NCI-H510A treated with DMSO at 0.1 percent for 48 hours (cell line): ENCODE measurements around the gene CHRDL2.
A peak's percentile ranks its signal among the peaks of the same experiment; 100 is the strongest.

ENCODE experiments used
- DNase-seq: peaks from one replicate; lab custom pipeline; 2025; lab: John Stamatoyannopoulos, UW

The CHRDL2 gene

GRCh38 chr11:74684661-74685060 is 46.6 kb downstream of the CHRDL2 start:
- no peak for DNase-seq

DNA sequence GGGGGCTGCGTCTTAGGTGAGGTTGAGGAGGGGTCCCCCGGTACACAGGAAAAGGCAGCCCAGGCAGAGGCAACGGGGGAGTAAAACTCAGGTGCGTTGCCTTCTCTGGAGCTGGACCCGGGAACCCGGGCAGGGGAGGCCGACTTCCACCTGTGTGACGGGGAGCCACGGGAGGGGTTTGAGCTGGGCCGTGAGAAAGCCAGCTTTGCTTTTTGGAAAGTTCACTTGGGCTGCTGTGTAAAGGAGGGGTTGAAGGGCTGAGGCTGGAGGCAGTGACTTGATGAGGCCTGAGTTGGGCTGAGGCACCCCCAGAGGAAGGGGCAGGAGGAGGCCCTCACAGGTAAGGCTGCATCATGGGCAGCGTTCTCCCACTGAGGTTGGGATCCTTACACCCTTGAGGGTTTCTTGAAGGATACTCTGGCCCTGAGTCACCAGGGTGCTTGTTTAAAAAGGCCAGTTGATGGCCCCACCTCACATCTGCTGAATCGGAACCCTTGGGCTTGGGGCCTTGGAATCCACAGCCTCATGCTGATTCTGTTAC is 47.2 kb downstream of the CHRDL2 start:
- DNase-seq, result no peak

GRCh38 chr11:74683279-74683871 is 47.9 kb downstream of the CHRDL2 start:
- DNase-seq, result no peak

DNA sequence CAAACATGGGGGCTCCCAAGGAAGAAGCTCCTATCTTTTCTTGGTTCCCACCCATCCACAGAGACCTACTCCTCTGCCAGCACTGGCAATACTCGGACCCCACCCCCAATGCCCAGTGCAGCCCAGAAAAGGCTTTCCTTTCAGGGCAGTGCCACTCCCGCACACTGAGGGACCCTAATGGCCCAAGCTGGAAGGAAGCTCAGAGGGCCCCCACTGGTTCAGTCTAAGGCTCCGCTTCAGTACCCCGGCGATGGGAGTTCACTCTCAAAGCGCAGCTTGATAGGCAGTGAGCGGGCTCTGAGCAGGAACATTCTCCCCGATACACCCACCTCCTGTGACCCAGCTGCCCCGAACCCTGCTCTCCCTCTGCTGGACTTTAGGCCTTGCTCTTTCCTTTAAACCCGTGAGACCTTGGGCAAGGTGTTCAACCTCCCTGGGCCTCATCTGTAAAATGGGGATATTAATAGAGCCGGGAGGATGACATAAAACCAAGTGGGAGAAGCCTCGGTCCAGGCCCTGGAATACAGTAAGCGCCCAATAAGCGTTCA is 48.4 kb downstream of the CHRDL2 start:
- no peak for DNase-seq

- DNase-seq, result peak; percentile 47
Measured at GRCh38 chr11:74681686-74682651, 49.3 kb downstream of the CHRDL2 start.

DNA sequence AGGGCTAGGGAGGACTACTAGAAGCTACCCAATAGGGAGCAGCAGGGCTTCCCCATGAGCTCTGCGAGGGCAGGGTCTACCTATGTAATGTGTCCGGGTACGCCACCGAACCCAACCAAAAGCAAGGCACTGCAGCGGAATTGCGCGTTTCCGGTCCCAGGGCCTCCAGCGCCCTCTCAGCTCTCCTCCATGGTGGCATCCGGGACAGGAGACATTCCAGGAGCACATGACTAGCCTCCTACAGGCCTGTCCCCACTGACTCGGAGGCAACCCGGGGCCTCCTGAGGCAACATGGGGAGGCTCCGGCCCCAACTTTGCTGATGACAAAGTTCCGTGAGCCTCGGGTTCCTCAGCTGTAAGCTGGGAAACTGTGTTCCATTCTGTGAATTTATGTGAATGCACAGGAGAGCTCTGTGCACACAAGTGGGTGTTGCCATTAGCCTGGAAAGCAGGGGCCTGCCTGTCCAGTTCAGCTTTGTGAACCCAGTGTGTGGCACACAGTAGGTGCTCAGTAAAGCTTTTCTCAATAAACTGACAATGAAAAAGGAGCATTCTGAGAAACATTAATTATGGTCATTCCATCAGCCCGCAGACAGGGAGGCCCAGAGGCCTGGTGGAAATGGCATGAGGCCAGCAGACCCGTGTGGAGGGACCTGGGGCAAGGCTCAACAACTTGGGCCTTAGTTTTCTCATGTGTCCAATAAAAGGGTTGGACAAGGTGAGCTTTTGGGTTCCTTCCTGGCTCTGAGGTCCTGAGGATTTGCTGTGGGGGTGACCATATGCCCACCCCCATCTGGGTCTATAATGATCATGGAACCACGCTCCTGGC is 50.3 kb downstream of the CHRDL2 start:
- DNase-seq, result no peak

- no peak for DNase-seq
Measured at GRCh38 chr11:74680035-74680671, 51.1 kb downstream of the CHRDL2 start.

GRCh38 chr11:74679513-74679865 is 51.7 kb downstream of the CHRDL2 start:
- no peak for DNase-seq

DNA sequence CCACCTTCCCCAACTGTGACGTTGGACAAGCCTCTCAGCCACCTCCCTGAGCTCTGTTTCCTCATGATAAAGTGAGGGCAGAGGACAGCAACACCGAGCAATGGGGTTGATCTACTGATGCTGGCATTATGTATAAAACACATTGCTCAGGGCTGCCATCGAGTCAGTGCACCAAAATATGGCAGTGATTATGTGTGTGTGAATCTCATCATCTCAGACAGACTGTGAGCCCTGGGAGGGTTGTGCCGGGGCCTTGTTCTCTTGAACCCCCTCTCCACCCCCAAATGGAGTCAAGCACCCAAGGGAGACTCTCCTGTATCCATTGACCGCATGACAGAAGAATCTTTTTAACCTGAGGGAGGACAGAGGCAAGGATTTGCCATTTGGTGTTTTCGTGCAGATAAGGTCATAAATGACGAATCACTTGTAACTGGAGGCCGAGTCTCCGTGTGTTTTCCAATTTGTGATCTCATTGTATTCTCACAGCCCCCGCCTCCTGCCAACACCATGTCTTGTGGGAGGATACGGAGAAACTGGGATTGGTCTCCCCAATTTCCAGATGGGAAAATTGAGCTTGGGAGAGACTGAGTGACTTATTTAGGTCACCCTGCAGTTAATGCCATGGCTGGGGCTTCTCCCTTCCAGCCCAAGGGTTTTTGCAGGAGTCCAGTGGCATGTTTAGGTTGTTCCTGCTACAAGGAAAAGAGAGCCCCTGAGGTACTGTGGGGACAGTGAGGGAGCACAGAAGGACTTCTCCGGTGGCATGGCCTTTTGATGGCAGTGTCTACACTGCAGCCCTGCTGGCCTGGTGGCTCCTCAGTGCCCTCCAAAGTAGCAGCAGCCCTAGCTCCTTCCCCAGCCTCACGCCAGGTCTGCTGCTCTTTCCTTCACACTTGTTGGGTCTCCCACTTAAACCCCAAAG is 52.4 kb downstream of the CHRDL2 start:
- no peak for DNase-seq

GRCh38 chr11:74678041-74678440 is 53.2 kb downstream of the CHRDL2 start:
- DNase-seq, result no peak

DNA sequence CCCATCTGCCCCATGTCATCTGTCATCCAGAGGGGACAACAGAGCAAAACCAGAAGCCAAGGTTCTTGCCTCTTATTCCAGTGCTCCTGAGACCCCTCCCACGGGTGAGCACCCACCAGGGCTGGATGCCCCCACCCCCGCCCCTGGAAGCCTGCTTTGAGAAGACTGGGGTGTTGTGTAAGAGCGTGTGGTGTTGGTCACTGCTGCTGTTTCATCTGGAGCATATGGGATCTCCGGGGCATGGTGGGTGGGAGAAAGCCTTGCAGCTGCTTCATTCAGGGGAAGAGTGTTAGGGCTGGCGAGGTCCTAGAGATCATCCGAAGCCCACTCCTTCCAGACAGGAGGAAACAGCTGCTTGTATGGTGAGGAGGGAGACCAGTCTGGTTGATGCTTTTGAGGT is 54.1 kb downstream of the CHRDL2 start:
- DNase-seq, result no peak

DNA sequence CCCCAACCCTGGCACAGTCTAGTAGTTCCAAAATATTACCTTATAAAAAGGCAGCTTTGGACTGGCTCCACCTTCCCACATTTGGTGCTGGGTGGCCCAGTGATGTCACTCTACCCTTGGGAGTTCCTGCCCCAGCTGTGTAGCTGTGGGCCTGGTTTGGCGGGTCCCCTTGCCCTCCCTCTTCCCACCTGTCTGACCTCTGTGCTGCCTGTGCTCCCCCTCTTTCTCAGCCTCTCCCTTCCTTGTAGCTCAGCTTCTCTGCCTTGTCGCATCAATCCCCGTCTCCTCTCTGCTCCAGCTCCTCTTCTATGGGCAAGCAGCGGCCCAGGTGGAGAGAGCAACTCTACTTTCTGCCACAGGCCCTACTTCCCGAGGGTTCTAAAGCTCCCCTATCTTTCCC is 54.6 kb downstream of the CHRDL2 start:
- no peak for DNase-seq

GRCh38 chr11:74675761-74676160 is 55.5 kb downstream of the CHRDL2 start:
- no peak for DNase-seq

DNA sequence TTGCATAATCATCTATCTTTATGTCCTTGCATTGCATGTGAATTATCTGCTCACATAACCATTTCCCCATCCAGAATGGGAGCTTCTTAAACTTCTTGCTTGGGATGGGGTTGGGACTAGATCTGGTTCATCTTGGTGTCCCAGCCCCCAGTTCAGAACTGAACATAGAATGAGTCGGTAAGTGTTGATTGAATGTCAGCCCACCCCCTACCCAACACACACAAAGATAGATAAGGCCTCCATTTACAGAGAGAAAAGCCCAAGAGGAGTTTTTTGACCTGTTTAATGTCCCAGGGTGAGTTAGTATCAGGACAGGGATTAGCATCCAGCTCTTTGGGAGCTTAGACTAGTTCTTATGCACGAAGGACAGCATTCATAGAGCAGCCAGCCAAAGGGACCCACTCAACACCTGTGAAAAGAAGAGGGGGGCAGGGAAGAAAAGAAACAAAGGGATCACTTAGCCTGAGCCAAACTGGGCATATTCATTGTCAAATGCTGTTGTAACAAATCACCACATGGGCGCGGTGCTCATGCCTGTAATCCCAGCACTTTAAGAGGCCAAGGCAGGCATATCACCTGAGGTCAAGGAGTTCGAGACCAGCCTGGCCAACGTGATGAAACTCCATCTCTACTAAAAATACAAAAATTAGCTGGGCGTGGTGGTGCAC is 57.4 kb downstream of the CHRDL2 start:
- DNase-seq, result no peak

GRCh38 chr11:74672956-74673692 is 58.1 kb downstream of the CHRDL2 start:
- no peak for DNase-seq

DNA sequence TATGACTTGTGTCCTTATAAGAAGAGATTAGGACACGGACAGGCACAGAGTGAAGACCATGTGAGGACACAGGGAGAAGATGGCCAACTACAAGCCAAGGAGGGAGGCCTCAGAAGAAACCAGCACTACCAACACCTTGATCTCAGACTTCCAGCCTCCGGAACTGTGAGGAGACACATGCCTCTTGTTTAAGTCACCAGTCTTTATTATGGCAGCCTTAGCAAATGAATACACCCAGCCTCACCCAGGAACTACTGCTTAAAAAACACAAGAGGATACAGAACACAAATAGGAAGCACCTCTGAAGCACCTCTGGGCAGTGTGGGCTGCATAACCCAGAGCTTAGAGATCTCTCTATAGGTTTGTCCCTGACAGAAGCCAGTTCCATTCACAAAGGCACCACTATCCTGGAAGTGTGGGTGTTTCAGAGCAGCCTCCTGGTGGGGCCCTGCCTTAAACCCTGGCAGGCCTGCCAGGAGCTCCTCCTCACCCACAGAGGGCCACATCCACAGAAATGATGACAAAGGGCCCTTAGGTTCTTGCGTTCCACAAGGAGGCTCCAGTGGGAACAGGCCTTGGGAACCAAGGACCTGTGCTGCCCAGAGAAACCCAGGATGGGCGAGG is 58.8 kb downstream of the CHRDL2 start:
- DNase-seq, result no peak

DNA sequence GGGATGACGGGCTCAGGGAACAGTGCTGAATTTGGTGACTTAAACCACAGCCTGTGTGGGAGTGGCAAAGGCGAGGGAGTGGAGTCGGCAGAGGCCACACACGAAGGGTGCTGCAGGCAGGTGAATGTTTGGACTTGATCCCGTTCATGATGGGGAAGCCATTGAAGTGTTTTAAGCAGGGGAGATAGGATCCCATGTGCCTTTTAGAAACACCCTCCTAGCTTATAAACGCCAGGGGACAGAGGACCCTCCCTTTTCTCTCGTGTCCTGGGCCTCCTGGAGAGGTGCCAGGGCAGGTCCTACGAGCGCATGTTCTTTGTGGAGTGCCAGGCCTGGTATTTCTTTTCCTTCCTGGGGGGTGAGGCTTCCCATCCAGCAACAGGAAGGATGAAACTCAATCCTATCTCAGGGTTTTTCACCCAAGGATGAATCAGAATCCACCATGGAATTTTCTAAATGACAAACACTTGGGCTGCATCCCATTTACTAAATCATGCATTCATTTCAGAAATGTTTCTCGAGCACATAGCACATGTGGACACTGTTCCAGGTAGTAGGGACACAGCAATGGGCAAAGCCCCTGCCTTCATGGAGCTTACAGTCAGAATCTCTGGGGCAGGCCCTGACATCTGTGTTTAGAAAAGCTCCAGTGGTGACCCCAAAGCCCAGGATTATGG is 59.6 kb downstream of the CHRDL2 start:
- DNase-seq, result no peak

DNA sequence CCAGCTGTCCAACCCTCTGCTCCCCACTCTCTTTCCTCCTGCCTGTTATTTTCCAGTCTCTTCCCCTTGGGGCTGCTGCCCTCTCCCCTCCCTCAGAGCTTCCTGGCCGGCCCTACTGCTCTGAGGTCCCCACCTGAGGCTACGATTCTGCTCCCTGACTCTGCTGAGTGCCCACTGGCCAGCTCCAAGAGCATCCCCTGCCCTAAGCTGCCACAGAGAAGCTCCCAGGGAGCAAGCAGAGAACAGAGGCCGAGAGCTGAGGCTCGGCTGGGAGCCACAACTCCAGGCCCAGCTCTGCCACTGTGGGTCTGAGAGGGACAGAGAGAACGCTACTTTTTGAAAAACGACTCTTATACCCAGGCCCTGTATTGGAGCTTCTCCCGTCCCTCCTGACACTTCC is 61.1 kb downstream of the CHRDL2 start:
- no peak for DNase-seq
